HuH-7 (cell line): Measurements from ENCODE around the gene WDCP.
"Not testable (repeated sequence)": the region's sequence is repeated elsewhere in the genome, so short reads cannot be mapped to it uniquely, and the experiment has no call there.

Source experiments
- DNase-seq: peaks from one replicate; pipeline ENCODE4 v3.0.0; 2011; ENCODE audit warnings: low spot score

WDCP gene

GRCh38 chr2:24022324-24022974 is 24.7 kb downstream of the WDCP start:
- DNase-seq: no peak

- peak; percentile 84 for DNase-seq
Measured at GRCh38 chr2:24021122-24021998, 25.8 kb downstream of the WDCP start.

- DNase-seq: no peak
Measured at GRCh38 chr2:24020244-24020643, 26.9 kb downstream of the WDCP start.

GRCh38 chr2:24019729-24020128 is 27.5 kb downstream of the WDCP start:
- no peak for DNase-seq

- DNase-seq: no peak
Measured at GRCh38 chr2:24018241-24018640, 28.9 kb downstream of the WDCP start.

DNA sequence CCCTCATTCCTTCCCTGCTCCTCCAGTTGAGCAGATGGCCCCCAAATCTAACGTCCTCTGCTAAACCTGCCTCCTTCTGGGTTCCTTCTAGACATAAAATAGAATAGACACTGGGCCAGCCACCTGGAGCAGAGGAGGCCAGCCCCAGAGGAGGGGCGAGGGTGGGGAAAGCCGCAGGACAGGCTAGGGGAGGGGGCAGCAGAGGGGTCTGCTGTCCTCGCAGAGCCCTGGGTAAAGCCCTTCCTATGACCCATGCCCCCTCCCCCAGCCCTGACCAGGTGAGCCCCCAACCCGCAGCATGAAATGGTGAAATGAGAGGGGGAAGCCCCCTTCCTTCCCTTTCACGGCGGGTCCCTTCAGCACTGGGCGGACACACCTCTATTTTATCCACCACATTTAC is 29.5 kb downstream of the WDCP start:
- DNase-seq: no peak

DNA sequence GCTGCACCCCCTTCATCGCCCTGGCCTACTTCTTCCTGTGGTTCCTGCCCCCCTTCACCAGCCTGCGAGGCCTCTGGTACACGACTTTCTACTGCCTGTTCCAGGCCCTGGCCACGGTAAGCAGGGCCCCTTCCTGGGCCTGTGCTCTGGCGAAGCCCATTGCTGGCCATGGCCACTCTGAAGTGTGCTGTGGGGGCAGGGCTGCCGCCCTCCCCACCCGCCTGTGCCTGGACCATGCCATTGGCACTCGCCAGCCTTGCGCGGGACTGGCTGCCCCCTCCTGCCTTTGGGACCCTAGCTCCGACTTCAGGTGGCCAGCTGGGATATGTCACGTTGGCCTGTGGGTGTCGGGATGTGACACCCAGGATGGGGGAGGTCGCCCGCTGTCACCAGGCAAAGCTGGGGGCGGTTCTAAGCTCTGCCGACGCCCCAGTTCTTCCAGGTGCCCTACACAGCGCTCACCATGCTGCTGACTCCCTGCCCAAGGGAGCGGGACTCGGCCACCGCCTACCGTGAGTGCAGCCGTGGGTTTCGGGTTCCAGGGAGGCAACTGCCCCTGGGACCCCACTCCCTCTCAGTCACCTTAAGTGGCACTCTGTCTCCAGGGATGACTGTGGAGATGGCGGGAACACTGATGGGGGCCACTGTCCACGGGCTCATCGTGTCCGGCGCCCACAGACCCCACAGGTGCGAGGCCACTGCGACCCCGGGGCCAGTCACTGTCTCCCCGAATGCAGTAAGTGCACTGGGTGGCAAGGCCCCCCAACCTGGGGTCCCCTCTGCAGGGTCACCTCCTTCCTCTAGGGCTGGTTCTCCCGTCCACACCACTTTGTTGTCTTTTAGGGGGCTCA is 30.1 kb downstream of the WDCP start:
- no peak for DNase-seq

DNA sequence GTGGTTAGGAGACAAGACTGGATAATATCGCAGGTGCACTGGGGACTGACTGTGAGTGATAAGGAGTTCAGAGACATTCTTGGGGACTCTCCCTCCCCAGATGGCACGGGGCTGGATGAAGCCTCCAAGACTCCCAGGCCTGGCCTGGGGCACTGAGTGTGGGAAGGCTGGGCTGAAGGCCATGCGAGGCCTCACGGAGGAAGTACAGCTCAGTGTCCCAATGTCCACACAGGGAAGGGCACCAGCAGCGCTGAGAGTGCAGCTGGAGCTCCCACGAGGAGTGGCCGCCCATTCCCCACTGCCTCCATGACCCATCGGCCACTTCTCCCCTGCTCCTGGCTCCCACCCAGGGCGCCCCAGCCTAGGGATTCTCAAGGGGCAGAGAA is 30.8 kb downstream of the WDCP start:
- no peak for DNase-seq

GRCh38 chr2:24015562-24016375 is 31.4 kb downstream of the WDCP start:
- DNase-seq: peak; percentile 55

DNA sequence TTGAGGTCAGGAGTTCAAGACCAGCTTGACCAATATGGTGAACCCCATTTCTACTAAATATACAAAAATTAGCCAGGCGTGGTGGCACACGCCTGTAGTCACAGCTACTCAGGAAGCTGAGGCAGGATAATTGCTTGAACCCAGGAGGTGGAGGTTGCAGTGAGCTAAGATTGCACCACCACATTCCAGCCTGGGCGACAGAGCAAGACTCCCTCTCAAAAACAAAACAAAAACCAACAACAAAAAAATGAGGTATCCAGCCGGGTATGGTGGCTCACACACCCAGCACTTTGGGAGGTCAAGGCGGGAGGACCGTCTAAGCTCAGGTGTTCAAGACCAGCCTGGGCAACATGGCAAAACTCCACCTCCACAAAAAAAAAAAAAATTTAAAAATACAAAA is 32.3 kb downstream of the WDCP start:
- not testable (repeated sequence) for DNase-seq

DNA sequence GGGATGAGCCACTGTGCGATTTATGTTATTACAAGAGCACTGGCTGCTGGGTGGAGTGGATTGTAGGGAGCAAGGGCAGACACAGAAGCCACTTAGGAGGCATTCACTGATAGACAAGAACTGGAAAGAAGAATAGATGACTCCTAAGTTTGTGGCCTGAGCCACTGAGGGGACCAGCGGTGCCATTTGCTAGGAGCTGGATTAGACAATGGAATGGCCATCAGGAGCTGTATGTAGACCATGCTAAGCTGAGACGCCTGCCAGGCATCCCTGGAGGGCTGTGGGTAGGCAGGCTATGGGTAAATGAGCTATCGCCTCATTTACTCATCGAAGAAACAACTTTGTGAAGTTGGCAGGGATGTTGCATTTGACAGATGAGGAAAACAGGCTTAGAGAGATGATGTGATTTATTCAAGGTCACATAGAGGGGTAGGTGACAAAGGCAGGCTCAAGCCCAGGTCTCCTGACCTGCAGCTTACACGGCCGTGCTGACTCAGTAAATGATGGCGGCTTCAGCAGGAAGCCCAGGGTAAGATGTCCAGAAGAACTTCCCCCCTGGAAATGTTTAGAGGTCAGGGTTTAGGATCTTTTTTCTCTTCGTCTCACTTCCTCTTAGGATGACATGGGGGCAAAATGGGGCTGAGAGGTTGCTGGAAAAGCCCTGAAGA is 34.5 kb downstream of the WDCP start:
- no peak for DNase-seq

DNA sequence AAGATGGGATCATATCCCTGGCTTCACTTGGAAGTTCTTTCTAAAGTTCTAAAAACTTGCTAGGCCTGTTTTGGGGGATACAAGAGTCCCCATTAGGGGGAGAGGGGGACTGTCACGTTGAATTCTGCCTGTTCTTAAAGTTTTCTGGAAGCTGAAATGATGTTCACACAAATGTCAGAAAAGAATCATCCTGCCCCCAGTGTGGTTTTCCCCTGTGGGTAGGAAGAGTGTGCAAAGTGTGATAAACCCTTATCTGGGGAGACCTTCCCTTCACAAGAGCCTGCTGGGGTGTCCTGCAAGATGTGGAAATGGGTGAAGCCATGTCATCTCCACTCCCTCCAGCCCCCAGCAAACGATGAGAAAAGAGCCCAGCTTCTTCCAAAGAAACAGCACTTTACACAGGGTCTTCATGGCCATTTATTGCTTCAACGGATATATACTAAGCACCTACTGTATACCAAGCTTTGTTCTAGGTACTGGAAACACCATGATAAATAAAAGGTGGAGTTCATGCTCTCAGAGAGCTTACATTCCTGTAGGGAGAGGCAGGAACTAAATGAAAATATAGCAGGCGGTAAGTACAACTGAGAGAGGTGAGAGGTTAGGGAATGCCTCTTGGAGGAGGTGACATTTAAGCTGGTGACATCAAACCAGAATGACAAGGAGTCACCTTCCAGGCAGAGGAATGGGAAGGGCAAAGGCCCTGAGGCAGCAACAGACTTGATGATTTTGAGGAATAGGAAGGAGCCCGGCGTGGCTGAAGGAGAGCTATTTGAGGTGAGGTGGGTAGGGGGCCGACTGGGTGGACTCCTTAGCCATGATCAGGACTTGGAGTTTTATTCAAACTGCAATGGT is 35.7 kb downstream of the WDCP start:
- no peak for DNase-seq

GRCh38 chr2:24010477-24011249 is 36.5 kb downstream of the WDCP start:
- no peak for DNase-seq

DNA sequence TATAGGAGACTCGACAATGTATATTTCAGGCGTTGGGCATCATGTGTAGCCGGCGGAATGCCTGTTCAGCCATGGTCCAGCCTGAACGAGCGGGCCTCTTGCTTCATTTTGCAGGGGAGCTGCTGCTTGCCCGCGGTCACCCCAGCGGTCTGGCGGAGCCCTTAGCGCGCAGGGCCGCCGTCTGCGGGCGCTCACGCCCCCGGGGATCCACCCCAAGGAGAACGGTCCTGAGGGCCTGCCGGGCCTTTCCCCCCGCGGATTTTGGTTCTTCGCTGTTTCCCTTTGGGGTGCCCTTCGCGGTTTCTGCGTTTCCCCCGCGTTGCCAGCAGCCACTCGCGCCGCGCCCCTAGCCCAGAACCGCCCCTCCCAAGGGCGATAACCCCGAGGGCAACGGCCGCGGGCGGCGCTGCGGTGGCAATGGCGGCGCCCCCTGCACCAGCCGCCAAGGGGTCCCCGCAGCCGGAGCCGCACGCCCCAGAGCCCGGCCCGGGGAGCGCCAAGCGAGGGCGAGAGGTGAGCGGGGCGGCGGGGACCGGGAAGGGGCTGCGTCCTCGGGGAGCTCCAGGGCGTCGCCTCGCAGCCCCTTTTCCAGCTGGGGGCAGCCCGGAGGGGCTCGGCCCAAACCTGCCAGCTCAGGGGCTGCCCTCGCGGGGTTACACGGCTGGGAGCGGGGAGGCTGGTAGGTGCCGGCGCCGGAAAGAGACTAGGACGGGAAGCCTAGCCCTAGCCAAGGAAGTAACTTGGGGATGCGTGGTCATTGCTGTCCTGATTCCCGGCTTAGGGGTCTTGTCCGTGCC is 37.3 kb downstream of the WDCP start, which contains the start of gene MFSD2B:
TSS of gene MFSD2B (plus strand) at position 406 of the 797 bp plus-strand sequence. CDS start at position 418, 12 bp downstream.
- no peak for DNase-seq

DNA sequence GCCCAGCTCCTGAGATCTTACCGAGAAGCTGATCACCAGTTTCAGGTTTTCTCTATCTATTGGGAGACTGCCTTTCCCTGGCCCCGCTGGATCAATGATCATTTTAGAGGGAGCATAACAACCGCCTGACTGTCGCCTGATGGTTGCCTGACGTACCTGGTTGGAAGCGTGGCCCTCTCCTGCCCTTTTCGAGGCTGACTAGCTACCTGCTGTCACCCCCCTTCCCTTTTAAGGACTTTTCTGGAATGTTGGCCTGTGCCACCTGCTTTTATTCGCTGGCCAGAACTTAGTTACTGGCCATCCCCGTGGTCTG is 37.9 kb downstream of the WDCP start:
- DNase-seq: no peak

DNA sequence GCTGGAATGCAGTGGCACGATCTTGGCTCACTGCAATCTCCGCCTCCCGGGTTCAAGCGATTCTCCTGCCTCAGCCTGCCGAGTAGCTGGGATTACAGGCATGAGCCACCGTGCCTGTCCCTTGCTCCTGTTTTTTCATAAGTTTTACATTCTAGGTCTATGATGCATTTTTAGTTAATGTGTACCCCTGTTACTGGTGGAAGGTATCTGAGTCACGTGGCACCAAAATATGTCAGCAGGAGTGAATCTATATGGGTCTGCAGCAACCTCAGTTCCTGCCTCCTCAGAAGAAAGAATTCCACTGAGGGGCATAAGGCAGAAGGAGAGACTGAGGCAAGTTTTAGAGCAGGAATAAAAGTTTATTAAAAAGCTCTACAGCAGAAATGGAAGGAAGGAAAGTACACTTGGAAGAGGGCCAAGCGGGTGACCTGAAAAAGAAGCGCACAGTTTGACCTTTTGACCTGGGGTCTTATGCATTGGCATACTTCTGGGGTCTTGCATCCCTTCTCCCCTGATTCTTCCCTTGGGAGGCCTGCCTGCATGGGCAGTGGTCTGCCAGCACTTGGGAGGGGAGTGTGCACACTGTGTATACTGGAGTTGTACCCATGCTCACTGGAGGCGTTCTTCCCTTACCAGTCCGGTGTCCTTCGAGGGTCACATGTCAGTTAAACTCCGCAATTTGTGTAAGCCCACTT is 38.4 kb downstream of the WDCP start:
- no peak for DNase-seq

DNA sequence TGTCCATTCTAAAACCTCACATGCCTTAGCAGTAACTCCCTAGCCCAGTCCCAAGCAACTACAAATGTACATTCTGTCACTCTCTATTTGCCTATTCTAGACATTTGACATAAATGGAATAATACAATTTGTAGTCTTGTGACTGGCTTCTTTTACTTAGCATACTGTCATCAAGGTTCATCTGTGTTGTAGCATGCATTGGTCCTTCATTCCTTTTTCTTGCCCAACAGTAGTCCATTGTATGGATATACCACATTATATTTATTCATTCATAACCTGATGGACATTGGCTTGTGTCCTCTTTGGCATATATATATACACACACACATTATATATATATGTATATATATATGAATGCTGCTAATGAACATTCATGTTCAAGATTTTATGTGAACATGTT is 39.5 kb downstream of the WDCP start:
- DNase-seq: no peak

DNA sequence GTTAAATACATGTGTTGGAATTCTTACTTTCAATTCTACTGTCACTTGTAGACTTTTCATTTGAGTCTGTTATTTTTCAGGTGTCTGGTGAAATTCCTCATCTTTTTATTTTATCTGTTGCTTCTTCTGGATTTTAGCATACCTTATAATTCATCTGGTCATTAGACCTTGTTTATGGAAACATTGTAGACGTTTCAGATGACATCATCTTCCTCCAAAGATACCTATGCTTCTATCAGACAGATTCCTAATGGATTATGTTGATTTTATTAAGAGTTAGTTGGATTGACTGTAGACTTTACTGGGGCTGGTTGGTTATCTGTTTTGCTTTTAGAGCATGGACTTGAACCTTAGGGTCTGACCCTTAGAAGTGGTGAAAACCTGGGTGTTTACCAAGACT is 52.6 kb downstream of the WDCP start:
- no peak for DNase-seq
